ENCODE results near the gene EBP.

EBP gene

DNA sequence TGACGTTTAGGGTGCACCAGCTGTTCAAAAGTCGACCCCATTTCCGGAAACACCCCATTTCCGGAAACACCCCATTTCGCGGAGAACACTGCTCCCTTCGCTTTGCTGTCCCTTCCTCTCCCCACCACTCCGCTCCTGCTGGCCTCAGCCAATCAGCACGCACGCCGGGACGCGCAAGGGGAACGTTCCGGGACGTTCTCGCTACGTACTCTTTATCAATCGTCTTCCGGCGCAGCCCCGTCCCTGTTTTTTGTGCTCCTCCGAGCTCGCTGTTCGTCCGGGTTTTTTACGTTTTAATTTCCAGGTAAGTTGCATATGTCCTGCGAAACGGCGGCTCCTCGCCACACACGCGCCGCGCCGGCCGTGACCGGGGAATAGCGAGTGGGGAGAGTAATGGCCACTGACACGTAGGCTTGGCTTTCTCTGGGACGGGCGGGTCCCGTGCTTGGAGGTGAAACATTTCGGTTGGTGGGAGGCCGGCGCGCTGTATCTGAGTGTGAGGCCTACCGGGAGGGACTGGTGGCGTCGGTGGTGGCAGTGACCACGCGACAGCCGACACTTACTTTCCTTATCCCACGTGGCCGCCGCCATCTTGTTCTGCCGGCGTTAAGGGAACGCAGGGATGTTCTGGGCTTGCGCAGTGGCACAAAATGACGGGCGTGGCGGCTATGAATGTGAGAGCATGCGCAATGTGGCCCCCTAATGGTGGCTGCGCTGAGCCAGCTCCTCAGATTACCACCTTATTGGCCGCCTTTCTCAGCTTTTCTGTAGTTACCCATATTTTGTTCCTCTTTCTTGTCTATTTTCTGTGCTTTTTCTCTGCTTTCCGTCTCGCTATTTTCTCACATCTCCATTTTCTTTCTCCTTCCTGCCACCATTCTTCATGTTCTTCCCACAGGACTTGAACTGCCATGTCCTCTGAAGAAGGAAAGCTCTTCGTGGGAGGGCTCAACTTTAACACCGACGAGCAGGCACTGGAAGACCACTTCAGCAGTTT, 53.0 kb downstream of the EBP start, which contains the start of gene RBM3:
Gene RBM3 (plus strand): TSS at position 215 of the 997 bp plus-strand sequence. CDS start 697 bp downstream, at position 912.
- peak within 1 kb of the TSS; percentile 99 for H3K4me3 ChIP-seq (ENCODE audit: low read depth, low read length)
- DNase-seq (ENCODE audit: low read depth): peak; percentile 94
- TF ChIP-seq POLR2A (IDR thresholded peaks at IDR 0.05; ENCODE audit: extremely low read depth, insufficient read length) (peak; percentile 81), MYC (IDR thresholded peaks at IDR 0.05; ENCODE audit: low read depth, low read length) (peak; percentile 100)
- TF ChIP-seq, protein P1, sequence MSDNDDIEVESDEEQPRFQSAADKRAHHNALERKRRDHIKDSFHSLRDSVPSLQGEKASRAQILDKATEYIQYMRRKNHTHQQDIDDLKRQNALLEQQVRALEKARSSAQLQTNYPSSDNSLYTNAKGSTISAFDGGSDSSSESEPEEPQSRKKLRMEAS (IDR thresholded peaks at IDR 0.05; ENCODE audit: low read depth, low read length): peak; percentile 99
- TF ChIP-seq, protein P2, sequence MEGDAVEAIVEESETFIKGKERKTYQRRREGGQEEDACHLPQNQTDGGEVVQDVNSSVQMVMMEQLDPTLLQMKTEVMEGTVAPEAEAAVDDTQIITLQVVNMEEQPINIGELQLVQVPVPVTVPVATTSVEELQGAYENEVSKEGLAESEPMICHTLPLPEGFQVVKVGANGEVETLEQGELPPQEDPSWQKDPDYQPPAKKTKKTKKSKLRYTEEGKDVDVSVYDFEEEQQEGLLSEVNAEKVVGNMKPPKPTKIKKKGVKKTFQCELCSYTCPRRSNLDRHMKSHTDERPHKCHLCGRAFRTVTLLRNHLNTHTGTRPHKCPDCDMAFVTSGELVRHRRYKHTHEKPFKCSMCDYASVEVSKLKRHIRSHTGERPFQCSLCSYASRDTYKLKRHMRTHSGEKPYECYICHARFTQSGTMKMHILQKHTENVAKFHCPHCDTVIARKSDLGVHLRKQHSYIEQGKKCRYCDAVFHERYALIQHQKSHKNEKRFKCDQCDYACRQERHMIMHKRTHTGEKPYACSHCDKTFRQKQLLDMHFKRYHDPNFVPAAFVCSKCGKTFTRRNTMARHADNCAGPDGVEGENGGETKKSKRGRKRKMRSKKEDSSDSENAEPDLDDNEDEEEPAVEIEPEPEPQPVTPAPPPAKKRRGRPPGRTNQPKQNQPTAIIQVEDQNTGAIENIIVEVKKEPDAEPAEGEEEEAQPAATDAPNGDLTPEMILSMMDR (IDR thresholded peaks at IDR 0.05; ENCODE audit: low read depth, low read length): peak; percentile 22

DNA sequence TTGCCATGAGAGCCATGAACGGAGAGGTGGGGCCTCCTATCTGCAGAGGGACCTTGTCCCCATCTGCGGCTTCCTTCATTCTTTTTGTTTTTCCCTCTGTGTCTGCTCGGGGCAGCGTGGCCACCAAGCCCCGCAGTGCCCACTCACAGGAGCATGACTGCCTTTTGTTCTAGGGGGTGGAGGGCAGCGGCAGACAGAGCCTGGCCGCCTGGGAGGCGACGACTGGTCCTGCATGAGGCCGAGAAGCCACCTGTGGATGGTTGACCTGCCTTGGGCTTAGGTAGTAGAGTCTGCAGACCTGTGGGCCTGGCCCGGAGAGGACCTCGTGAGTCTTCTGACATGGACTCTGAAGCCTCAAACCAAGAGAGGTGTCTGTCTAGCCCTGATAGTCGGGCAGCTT, 54.0 kb downstream of the EBP start:
- peak overlapping the region; percentile 99 for H3K4me3 ChIP-seq (ENCODE audit: low read depth, low read length)
- TF ChIP-seq, protein P2 (IDR thresholded peaks at IDR 0.05; ENCODE audit: low read depth, low read length): no peak
- TF ChIP-seq POLR2A (IDR thresholded peaks at IDR 0.05; ENCODE audit: extremely low read depth, insufficient read length): no peak
- no peak for DNase-seq (ENCODE audit: low read depth)

DNA sequence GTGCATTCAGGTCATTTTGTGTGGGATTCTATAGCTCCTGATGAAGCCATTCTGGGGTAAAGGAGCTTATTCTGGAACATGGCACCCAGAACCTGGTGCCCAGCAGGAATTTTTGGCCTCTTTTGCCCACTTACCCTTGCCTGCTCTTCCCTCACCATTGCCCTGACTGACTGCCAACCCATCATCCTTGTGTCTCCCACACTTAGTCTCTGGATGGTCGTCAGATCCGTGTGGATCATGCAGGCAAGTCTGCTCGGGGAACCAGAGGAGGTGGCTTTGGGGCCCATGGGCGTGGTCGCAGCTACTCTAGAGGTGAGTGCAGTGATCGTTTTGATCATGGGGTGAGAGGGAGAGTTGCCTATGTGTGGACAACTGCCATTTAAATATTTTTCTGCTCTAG, 54.5 kb downstream of the EBP start:
- peak overlapping the region; percentile 99 for H3K4me3 ChIP-seq (ENCODE audit: low read depth, low read length)
- DNase-seq (ENCODE audit: low read depth): no peak
- no peak for TF ChIP-seq MYC (IDR thresholded peaks at IDR 0.05; ENCODE audit: low read depth, low read length)
- TF ChIP-seq, protein P1 (IDR thresholded peaks at IDR 0.05; ENCODE audit: low read depth, low read length): no peak
- TF ChIP-seq, protein P2 (IDR thresholded peaks at IDR 0.05; ENCODE audit: low read depth, low read length): no peak
- TF ChIP-seq POLR2A (IDR thresholded peaks at IDR 0.05; ENCODE audit: extremely low read depth, insufficient read length): no peak

Measured in NB4 (cell line).